Ovary (tissue), 3 donors: Measurements from ENCODE around the gene SLC30A3.

ENCODE experiments used
- EP300 ChIP-seq: sonication (generic); formaldehyde crosslinking; IDR thresholded peaks from one replicate; pipeline ENCODE4 v1.6.1; 2017; ENCODE audit warnings: antibody characterized with exemption
- POLR2A ChIP-seq: fragments of 450-650 bp; IDR thresholded peaks from one replicate; pipeline ENCODE4 v1.6.1; 2017; ENCODE audit warnings: antibody characterized with exemption, mild to moderate bottlenecking, moderate library complexity
- TF ChIP-seq, protein P1 (sequence below), 3 donors: fragments of 450-650 bp in 2 of 3; fragments of 200-600 bp in 1 of 3; IDR thresholded peaks; one replicate each; pipeline versions ENCODE4 v1.5.1 to v1.8.0; 2016 to 2022; ENCODE audit warnings: antibody characterized with exemption in 3 of 3, mild to moderate bottlenecking in 1 of 3
- donor health status: DM: no; HTN: no; CAD: no.

DNA sequence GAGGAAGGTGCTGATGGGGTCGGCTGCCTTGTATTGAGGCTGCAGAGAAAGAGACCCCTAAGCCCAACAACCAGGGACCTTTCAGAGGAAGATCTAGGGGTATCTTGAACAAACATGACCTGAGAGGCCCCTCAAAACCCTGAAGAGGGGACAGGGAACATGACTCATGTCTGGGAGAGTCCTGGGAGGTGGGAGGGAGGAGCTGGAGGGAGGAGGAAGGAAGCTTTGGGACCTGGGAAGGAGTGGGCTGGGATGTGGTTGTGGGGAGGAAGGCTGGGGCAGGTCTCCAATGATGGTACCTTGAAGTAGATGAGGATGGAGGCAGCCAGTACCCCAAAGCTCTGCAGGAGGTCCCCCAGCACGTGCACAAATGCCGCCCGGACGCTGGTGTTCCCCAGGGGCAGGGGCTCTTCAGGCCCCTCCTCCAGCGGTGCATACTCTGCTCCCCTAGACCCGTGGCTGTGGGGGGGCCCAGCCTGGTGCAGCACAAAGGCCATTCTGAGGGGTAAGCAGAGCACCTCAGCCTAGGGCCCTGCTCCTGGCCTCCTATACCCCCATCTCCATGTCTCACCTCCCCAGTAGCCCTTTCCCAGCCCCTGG lies 5.9 kb downstream of the SLC30A3 start:
- TF ChIP-seq, protein P1, sequence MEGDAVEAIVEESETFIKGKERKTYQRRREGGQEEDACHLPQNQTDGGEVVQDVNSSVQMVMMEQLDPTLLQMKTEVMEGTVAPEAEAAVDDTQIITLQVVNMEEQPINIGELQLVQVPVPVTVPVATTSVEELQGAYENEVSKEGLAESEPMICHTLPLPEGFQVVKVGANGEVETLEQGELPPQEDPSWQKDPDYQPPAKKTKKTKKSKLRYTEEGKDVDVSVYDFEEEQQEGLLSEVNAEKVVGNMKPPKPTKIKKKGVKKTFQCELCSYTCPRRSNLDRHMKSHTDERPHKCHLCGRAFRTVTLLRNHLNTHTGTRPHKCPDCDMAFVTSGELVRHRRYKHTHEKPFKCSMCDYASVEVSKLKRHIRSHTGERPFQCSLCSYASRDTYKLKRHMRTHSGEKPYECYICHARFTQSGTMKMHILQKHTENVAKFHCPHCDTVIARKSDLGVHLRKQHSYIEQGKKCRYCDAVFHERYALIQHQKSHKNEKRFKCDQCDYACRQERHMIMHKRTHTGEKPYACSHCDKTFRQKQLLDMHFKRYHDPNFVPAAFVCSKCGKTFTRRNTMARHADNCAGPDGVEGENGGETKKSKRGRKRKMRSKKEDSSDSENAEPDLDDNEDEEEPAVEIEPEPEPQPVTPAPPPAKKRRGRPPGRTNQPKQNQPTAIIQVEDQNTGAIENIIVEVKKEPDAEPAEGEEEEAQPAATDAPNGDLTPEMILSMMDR (IDR thresholded peaks at IDR 0.05): no peak
- TF ChIP-seq POLR2A (no peak), EP300 (no peak)
